Natural killer cell (primary cell): ENCODE results near the gene QRSL1. TPM values are rescaled to one million over a fixed set of nuclear protein-coding genes. Genes with fewer than 3 reads are reported as not detected.

ENCODE experiments used
- ATAC-seq, 3 donors: fragments of 150-1000 bp in 2 of 3; fragments of 200-7000 bp in 1 of 3; cut with Tn5 transposase; 1 replicate in 1 of 3; 2 replicates in 2 of 3; pipeline ENCODE4 v1.10.0; 2021; ENCODE audit warnings: mild to moderate bottlenecking in 2 of 3, moderate library complexity in 2 of 3
- DNase-seq, 2 donors: peaks; one replicate each; pipeline versions ENCODE4 v3.0.0 to v3.0.0-alpha.2; 2013 to 2021; ENCODE audit warnings: mixed read lengths in 1 of 2
- H3K27ac ChIP-seq: one replicate; pipeline ENCODE4 v1.5.1; 2013; ENCODE audit warnings: mild to moderate bottlenecking, low read length
- H3K27me3 ChIP-seq: one replicate; pipeline ENCODE4 v1.6.1; 2013; ENCODE audit warnings: low read length; ENCODE audit not compliant: control insufficient read depth, insufficient read depth
- H3K36me3 ChIP-seq: one replicate; pipeline ENCODE4 v1.6.1; 2013; ENCODE audit warnings: low read length; ENCODE audit not compliant: control insufficient read depth, insufficient read depth
- H3K4me1 ChIP-seq: one replicate; pipeline ENCODE4 v1.6.1; 2013; ENCODE audit warnings: low read length; ENCODE audit not compliant: control insufficient read depth, insufficient read depth
- H3K4me3 ChIP-seq: one replicate; pipeline ENCODE4 v1.5.1; 2013; ENCODE audit warnings: low read length
- H3K9me3 ChIP-seq: one replicate; pipeline ENCODE4 v1.6.1; 2013; ENCODE audit warnings: low read length; ENCODE audit not compliant: control insufficient read depth, insufficient read depth
- H3K27ac Mint-ChIP-seq, 2 donors: one replicate each; pipeline ENCODE4 v1.8.0; 2022; ENCODE audit warnings: mild to moderate bottlenecking in 2 of 2, mixed read lengths in 2 of 2, moderate library complexity in 1 of 2
- H3K27me3 Mint-ChIP-seq, 2 donors: one replicate each; pipeline ENCODE4 v1.8.0; 2022; ENCODE audit warnings: low read depth in 2 of 2, mixed read lengths in 2 of 2
- H3K36me3 Mint-ChIP-seq: one replicate; pipeline ENCODE4 v1.8.0; 2022; ENCODE audit warnings: mixed read lengths
- H3K4me1 Mint-ChIP-seq, 2 donors: one replicate each; pipeline ENCODE4 v1.8.0; 2022; ENCODE audit warnings: mixed read lengths in 2 of 2
- H3K4me3 Mint-ChIP-seq: one replicate; pipeline ENCODE4 v1.8.0; 2022; ENCODE audit warnings: mild to moderate bottlenecking, moderate library complexity, mixed read lengths
- H3K9me3 Mint-ChIP-seq, 2 donors: one replicate each; pipeline ENCODE4 v1.8.0; 2022; ENCODE audit warnings: mixed read lengths in 2 of 2
- WGBS: methylation state at CpG from one replicate; pipeline ENCODE4 v1.1.7; 2013; ENCODE audit warnings: missing lambda C conversion rate; ENCODE audit not compliant: insufficient coverage; 5-methylcytosine and 5-hydroxymethylcytosine counted together
- intact Hi-C: fragments of 100-400 bp; cut with micrococcal nuclease; formaldehyde crosslinking; loops from one replicate; pipeline ENCODE4 v1.14.2; 2022
- total RNA-seq, 4 donors: library from RNA; stranded (reverse); fragments of 120-200 nt in 1 of 4; gene quantifications; one replicate each; pipeline versions ENCODE4 v1.2.3 to v1.2.4, GENCODE V29; 2013 to 2022
- TF ChIP-seq, protein P1 (sequence below): fragments of 200-600 bp; IDR thresholded peaks from one replicate; pipeline ENCODE4 v1.8.0; 2022; ENCODE audit warnings: antibody characterized with exemption

The QRSL1 gene
- total RNA-seq, 3 donors from 2014 or later (not counting 1 experiment from before 2014, with no cell fraction given), result 5.6 to 8.4 (median 6.5) TPM

DNA sequence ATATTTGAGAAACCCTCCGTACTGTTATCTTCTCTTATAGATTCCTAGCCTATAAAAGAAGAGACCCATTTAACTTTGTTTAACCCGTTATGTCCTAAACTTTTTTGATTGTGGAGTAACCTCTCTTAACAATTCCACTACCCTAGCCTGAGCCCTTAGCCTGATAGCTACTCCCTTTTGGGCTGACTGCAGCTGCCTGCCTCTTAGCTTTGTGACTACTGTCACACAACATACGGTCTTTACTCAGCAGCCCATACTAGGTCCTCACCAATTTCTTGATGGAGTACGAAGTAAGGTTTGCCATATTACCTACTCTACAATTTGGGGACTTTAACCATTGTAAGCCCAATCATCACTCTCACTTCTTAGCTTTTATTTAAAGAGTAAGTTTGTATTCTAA lies 72.7 kb downstream of the QRSL1 start:
- Histone ChIP-seq H3K9me3 (no peaks in the 10 kb centered on the region), H3K27ac (peak overlapping the region; percentile 60), H3K4me3 (no peak overlapping the region), H3K4me1 (no peaks in the 10 kb centered on the region), H3K27me3 (no peaks in the 10 kb centered on the region), H3K36me3 (no peaks in the 10 kb centered on the region)
- H3K4me1 Mint-ChIP-seq, result no peaks in the 10 kb centered on the region
- H3K27me3 Mint-ChIP-seq, result peaks cover 17 to 24% of the 10 kb centered on the region in 2 donors
- 74% methylated on average over 3 of the region's 4 CpGs for WGBS
- ATAC-seq (no peak), DNase-seq (no peak)
- intact Hi-C loops, result no loop called here
- H3K4me3 Mint-ChIP-seq, result no peak overlapping the region
- no peak overlapping the region for H3K27ac Mint-ChIP-seq
- no peaks in the 10 kb centered on the region for H3K9me3 Mint-ChIP-seq
- H3K36me3 Mint-ChIP-seq, result no peaks in the 10 kb centered on the region
- TF ChIP-seq, protein P1, sequence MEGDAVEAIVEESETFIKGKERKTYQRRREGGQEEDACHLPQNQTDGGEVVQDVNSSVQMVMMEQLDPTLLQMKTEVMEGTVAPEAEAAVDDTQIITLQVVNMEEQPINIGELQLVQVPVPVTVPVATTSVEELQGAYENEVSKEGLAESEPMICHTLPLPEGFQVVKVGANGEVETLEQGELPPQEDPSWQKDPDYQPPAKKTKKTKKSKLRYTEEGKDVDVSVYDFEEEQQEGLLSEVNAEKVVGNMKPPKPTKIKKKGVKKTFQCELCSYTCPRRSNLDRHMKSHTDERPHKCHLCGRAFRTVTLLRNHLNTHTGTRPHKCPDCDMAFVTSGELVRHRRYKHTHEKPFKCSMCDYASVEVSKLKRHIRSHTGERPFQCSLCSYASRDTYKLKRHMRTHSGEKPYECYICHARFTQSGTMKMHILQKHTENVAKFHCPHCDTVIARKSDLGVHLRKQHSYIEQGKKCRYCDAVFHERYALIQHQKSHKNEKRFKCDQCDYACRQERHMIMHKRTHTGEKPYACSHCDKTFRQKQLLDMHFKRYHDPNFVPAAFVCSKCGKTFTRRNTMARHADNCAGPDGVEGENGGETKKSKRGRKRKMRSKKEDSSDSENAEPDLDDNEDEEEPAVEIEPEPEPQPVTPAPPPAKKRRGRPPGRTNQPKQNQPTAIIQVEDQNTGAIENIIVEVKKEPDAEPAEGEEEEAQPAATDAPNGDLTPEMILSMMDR, result no peak

DNA sequence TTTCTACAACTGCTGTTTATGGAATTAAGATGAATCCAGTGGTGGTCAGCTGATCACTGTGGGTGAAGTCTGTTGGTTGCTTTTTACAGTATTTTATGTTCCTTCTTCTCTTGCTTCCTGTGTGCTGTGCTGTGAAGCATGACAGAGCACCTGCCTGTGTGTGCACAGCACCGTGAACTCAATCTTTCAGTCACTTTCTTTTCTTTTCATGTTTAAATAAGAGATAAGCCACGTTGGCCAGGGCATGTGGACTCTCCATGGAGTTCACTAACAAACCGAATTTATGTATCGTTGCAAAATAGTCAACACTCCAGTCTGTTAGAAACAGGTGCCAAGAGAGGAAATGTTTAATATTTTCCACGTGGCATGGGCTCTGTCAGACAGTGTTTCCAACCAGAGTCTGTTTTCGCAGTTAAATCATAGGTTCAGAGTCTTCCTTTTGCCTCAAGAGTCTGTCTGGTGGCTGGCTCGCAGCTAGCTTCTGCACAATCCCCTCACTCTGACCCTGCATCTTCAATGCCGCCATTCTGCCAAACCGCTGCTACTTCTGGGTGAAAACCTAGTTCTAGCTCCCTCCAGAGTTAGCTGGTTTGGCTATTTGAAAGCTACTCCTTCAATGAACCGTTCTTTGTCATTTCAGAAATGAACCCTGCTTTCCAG lies 73.2 kb downstream of the QRSL1 start:
- H3K27ac Mint-ChIP-seq, result no peak overlapping the region
- Histone ChIP-seq H3K4me1 (no peaks in the 10 kb centered on the region), H3K9me3 (no peaks in the 10 kb centered on the region), H3K27ac (peak overlapping the region; percentile 27), H3K27me3 (no peaks in the 10 kb centered on the region), H3K36me3 (no peaks in the 10 kb centered on the region), H3K4me3 (no peak overlapping the region)
- no peaks in the 10 kb centered on the region for H3K36me3 Mint-ChIP-seq
- no peak overlapping the region for H3K4me3 Mint-ChIP-seq
- intact Hi-C loops, result no loop called here
- peaks cover 18 to 24% of the 10 kb centered on the region in 2 donors for H3K27me3 Mint-ChIP-seq
- no peaks in the 10 kb centered on the region for H3K9me3 Mint-ChIP-seq
- 50% methylated on average over 10 of the region's 10 CpGs for WGBS
- TF ChIP-seq, protein P1, result no peak
- no peaks in the 10 kb centered on the region for H3K4me1 Mint-ChIP-seq
- no peak for ATAC-seq
- DNase-seq, result no peak

DNA sequence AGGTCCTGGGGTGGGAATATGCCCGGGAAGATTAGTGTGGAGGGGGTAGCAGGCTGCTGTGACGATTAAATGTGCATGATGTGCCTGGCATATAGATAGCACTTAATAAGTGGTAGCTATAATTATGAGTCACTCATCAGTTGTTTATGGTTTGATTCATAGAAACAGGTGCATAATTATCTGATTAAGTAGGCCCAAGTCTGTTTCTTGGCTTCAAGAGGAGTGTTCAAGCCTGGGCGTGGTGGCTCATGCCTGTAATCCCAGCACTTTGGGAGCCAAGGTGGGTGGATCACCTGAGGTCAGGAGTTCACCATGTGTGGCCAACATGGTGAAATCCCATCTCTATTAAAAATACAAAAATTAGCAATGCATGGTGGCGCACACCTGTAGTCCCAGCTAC lies 74.9 kb downstream of the QRSL1 start:
- H3K27me3 ChIP-seq, result no peaks in the 10 kb centered on the region
- ATAC-seq (no peak), DNase-seq (no peak)
- Mint-ChIP-seq H3K27ac (no peak overlapping the region), H3K4me1 (no peaks in the 10 kb centered on the region), H3K27me3 (peaks cover 20 to 24% of the 10 kb centered on the region in 2 donors), H3K36me3 (no peaks in the 10 kb centered on the region), H3K9me3 (no peaks in the 10 kb centered on the region), H3K4me3 (no peak overlapping the region)
- H3K36me3 ChIP-seq, result no peaks in the 10 kb centered on the region
- no peaks in the 10 kb centered on the region for H3K9me3 ChIP-seq
- WGBS, result 87% methylated on average over 4 of the region's 4 CpGs
- H3K4me1 ChIP-seq, result no peaks in the 10 kb centered on the region
- no peak overlapping the region for H3K4me3 ChIP-seq
- TF ChIP-seq, protein P1, result no peak
- no peak overlapping the region for H3K27ac ChIP-seq
- intact Hi-C loops, result no loop called here

DNA sequence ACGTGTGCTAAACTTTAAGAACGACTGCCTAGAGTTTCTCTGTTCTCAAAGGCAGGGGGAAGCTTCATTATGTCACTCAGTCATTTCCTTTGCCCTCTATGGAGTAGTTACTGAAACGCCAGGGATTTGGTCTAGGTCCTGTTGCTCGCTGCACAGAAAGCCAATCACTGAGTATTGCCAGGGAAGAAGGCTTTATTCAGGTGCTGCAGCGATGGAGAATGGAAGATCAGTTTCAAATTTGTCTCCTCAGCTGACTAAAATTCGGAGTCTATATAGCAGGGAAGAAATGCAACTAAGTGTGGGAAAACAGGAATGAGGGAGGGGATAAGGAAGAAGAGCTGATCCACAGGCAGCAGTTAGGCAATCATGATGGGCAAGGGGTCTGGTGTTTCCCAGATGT lies 75.8 kb downstream of the QRSL1 start:
- Mint-ChIP-seq H3K4me1 (no peaks in the 10 kb centered on the region), H3K36me3 (no peaks in the 10 kb centered on the region), H3K27me3 (peaks cover 23 to 29% of the 10 kb centered on the region in 2 donors), H3K4me3 (no peak overlapping the region), H3K27ac (no peak overlapping the region), H3K9me3 (no peaks in the 10 kb centered on the region)
- H3K4me1 ChIP-seq, result no peaks in the 10 kb centered on the region
- H3K4me3 ChIP-seq, result no peak overlapping the region
- DNase-seq (no peak), ATAC-seq (no peak)
- H3K27ac ChIP-seq, result no peak overlapping the region
- TF ChIP-seq, protein P1, result no peak
- no peaks in the 10 kb centered on the region for H3K27me3 ChIP-seq
- no peaks in the 10 kb centered on the region for H3K9me3 ChIP-seq
- 90% methylated on average over 6 of the region's 6 CpGs for WGBS
- intact Hi-C loops, result no loop called here
- H3K36me3 ChIP-seq, result no peaks in the 10 kb centered on the region
